ENCODE data around the gene PKNOX2. TPM values are rescaled to one million over a fixed set of nuclear protein-coding genes. Genes with fewer than 3 reads are reported as not detected.
A peak's percentile ranks its signal among the peaks of the same experiment; 100 is the strongest.

PKNOX2 gene
- total RNA-seq, 2 experiments from 2014 or later: not detected

DNA sequence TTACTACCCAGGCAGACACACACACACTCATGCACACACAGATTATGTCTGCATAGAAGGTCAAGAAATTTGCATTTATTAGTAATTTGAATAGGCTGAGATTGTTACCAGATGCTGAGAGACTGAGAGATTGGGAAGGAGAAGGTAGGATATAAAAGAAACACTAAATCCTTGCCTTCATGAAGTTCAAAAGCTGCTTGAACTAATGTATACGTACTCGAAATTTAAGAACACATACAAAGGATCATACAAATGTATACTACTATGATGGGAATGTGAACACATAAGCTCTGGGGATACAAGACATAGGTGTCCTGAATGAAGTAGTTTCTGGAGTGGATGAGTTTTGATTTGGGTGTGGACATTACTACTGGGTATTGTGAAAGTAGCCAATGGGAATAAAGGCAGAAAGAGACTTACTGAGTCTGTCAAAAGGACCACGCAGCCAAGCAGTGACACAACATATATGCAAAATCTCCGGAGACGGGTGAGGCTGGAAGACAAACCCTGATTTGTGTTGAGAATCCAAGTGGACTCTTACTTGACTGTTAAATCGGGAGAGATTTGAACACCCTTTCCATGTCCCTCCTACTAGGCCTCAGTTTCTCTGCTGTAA is 7.3 kb upstream of the PKNOX2 start:
- CTCF ChIA-PET: interaction anchor here (0.6 kb wide), 1 partner anchor 21 kb away, joined by 3 read pairs; no protein-coding TSS in a partner anchor
- H3K9me3 Mint-ChIP-seq: peaks cover 7% of the 10 kb centered on the region
- H3K36me3 Mint-ChIP-seq (ENCODE audit: low read depth): no peaks in the 10 kb centered on the region
- POLR2A ChIA-PET: interaction anchor here (0.6 kb wide), 1 partner anchor 189 kb away, joined by 3 read pairs; no protein-coding TSS in a partner anchor
- H3K27ac Mint-ChIP-seq: no peak overlapping the region
- no peak overlapping the region for H3K4me3 Mint-ChIP-seq
- no peak for DNase-seq
- H3K4me1 Mint-ChIP-seq: no peaks in the 10 kb centered on the region
- H3K27me3 Mint-ChIP-seq: peaks cover 20% of the 10 kb centered on the region

DNA sequence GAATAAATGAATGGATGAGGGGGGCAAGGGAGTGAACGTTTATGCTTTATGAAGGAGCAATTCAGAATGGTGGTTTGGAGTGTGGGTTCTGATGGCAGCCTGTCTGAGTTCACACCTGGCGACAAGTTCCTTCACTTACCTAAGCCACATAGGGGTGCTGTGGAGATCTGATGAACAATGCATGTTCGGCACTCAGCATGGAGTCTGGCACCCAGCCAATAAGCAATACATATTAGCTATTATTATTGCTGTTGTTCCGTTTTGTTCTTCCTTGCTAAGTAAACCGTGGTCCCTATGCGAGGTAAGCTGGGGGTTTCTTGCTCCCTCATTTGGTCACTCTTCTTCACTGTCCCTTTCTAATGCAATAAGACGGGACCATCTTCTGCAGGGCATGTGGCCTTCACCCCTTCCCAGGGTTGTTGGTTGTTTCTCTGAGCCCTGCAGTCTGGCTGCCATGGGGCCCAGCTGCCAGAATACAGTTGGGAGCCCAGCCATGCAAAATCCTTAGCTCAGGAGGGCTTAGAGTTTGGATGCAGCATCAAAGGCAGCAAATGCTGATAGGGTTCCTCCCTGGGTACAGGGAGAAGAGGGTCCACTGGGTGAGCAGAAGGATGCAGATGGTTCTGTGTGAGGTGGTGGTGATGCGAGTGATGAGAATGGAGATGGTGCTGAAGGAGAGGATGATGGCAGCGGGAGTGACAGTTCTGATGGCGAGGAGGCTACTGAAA is 6.4 kb upstream of the PKNOX2 start:
- H3K27ac Mint-ChIP-seq: no peak overlapping the region
- DNase-seq: no peak
- peaks cover 29% of the 10 kb centered on the region for H3K27me3 Mint-ChIP-seq
- no peak overlapping the region for H3K4me3 Mint-ChIP-seq
- ChIA-PET POLR2A (no interaction called here), CTCF (interaction anchor here (0.6 kb wide), 1 partner anchor 22 kb away, joined by 3 read pairs; no protein-coding TSS in a partner anchor)
- no peaks in the 10 kb centered on the region for H3K36me3 Mint-ChIP-seq (ENCODE audit: low read depth)
- peaks cover 7% of the 10 kb centered on the region for H3K9me3 Mint-ChIP-seq
- H3K4me1 Mint-ChIP-seq: no peaks in the 10 kb centered on the region

GRCh38 chr11:125162743-125163142 is 1.8 kb upstream of the PKNOX2 start:
- CTCF ChIA-PET: interaction anchor here (1.3 kb wide), 1 partner anchor 9 kb away, joined by 3 read pairs; no protein-coding TSS in a partner anchor
- POLR2A ChIA-PET: no interaction called here
- no peak for DNase-seq
- H3K27ac Mint-ChIP-seq: no peak overlapping the region
- peaks cover 54% of the 10 kb centered on the region for H3K27me3 Mint-ChIP-seq
- H3K9me3 Mint-ChIP-seq: no peaks in the 10 kb centered on the region
- H3K36me3 Mint-ChIP-seq (ENCODE audit: low read depth): peaks cover 3% of the 10 kb centered on the region
- no peak overlapping the region for H3K4me3 Mint-ChIP-seq
- peaks cover 15% of the 10 kb centered on the region for H3K4me1 Mint-ChIP-seq

GRCh38 chr11:125163431-125164063 is 1.0 kb upstream of the PKNOX2 start:
- ChIA-PET CTCF (interaction anchor here (1.3 kb wide), 1 partner anchor 9 kb away, joined by 3 read pairs; no protein-coding TSS in a partner anchor), POLR2A (no interaction called here)
- H3K4me3 Mint-ChIP-seq: no peak overlapping the region
- H3K9me3 Mint-ChIP-seq: no peaks in the 10 kb centered on the region
- peaks cover 15% of the 10 kb centered on the region for H3K4me1 Mint-ChIP-seq
- H3K27ac Mint-ChIP-seq: no peak overlapping the region
- no peak for DNase-seq
- peaks cover 60% of the 10 kb centered on the region for H3K27me3 Mint-ChIP-seq
- H3K36me3 Mint-ChIP-seq (ENCODE audit: low read depth): peaks cover 3% of the 10 kb centered on the region

DNA sequence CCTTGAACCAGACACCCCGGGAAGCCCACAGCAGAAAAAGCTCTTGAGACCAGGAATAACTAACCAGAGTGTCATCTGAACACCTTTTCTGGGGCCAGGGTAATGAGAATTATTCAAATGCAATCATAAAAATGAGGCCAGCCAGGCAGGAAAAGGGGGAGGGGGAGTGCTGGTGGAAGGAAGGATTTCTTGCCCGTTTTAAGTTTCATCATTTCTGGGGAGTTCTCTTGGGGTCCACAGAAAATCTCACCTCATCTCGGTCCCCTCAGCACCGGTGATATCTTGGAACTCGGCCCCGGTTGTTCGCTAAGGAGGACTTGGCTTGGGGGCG is 495 bp upstream of the PKNOX2 start:
- CTCF ChIA-PET: interaction anchor here (1.1 to 1.4 kb wide), 2 partner anchors 11 to 16 kb away, joined by 3 to 4 read pairs; no protein-coding TSS in a partner anchor
- DNase-seq: no peak
- Mint-ChIP-seq H3K27ac (no peak overlapping the region), H3K4me3 (no peak overlapping the region), H3K9me3 (no peaks in the 10 kb centered on the region), H3K36me3 (ENCODE audit: low read depth) (peaks cover 3% of the 10 kb centered on the region), H3K4me1 (peaks cover 15% of the 10 kb centered on the region), H3K27me3 (peaks cover 63% of the 10 kb centered on the region)
- POLR2A ChIA-PET: no interaction called here

GRCh38 chr11:125165111-125165842 is 726 bp downstream of the PKNOX2 start:
- CTCF ChIA-PET: interaction anchor here (0.8 to 1.4 kb wide), 5 partner anchors 10 to 140 kb away, joined by 3 to 4 read pairs (median 3); no protein-coding TSS in a partner anchor
- POLR2A ChIA-PET: no interaction called here
- Mint-ChIP-seq H3K27me3 (peaks cover 68% of the 10 kb centered on the region), H3K27ac (no peak overlapping the region), H3K4me1 (peaks cover 15% of the 10 kb centered on the region), H3K9me3 (no peaks in the 10 kb centered on the region), H3K36me3 (ENCODE audit: low read depth) (peaks cover 3% of the 10 kb centered on the region), H3K4me3 (peak overlapping the region; percentile 69)
- DNase-seq: no peak

- peaks cover 15% of the 10 kb centered on the region for H3K4me1 Mint-ChIP-seq
- POLR2A ChIA-PET: no interaction called here
- H3K36me3 Mint-ChIP-seq (ENCODE audit: low read depth): peaks cover 3% of the 10 kb centered on the region
- H3K27me3 Mint-ChIP-seq: peaks cover 74% of the 10 kb centered on the region
- no peak for DNase-seq
- CTCF ChIA-PET: interaction anchor here (1.3 kb wide), 1 partner anchor 24 kb away, joined by 4 read pairs; no protein-coding TSS in a partner anchor
- H3K4me3 Mint-ChIP-seq: peak overlapping the region; percentile 69
- H3K27ac Mint-ChIP-seq: no peak overlapping the region
- no peaks in the 10 kb centered on the region for H3K9me3 Mint-ChIP-seq
These were observed 1.6 kb downstream of the PKNOX2 start for GRCh38 chr11:125165843-125166763.

DNA sequence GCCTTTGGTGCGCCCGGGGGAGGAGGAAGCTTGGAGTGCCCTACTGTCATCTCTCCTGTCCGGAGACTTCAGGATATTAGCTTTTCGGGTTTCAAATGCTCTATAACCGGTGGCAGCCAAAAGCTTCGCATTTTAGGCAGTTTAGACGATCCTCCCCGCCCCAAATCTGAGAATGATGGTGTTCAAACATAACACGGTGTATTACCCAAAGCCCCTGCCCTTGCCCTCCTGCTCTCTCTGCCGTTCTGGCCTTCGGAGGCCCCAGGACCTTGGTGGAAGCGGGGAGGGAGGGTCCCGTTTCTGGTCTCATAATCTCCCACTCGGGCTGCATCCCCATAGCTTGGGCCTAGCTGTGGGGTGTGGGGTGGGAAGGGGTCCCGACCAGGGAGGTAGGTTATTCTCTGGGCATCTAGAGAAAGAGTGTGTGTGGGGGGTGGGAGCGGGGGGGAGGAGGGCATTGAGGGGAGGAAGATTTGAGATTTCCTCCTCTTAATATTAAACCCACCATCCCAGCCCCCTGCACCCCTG is 2.3 kb downstream of the PKNOX2 start:
- DNase-seq: no peak
- Mint-ChIP-seq H3K4me3 (no peak overlapping the region), H3K9me3 (no peaks in the 10 kb centered on the region), H3K27ac (no peak overlapping the region), H3K4me1 (peaks cover 15% of the 10 kb centered on the region), H3K27me3 (peaks cover 78% of the 10 kb centered on the region), H3K36me3 (ENCODE audit: low read depth) (peaks cover 3% of the 10 kb centered on the region)
- ChIA-PET CTCF (no interaction called here), POLR2A (no interaction called here)

GRCh38 chr11:125167292-125167953 is 2.9 kb downstream of the PKNOX2 start:
- H3K27me3 Mint-ChIP-seq: peaks cover 74% of the 10 kb centered on the region
- ChIA-PET CTCF (no interaction called here), POLR2A (no interaction called here)
- no peak for DNase-seq
- no peak overlapping the region for H3K27ac Mint-ChIP-seq
- H3K4me3 Mint-ChIP-seq: no peak overlapping the region
- H3K36me3 Mint-ChIP-seq (ENCODE audit: low read depth): peaks cover 3% of the 10 kb centered on the region
- no peaks in the 10 kb centered on the region for H3K9me3 Mint-ChIP-seq
- peaks cover 15% of the 10 kb centered on the region for H3K4me1 Mint-ChIP-seq

- ChIA-PET CTCF (interaction anchor here (1.0 kb wide), 1 partner anchor 41 kb away, joined by 3 read pairs; no protein-coding TSS in a partner anchor), POLR2A (no interaction called here)
- H3K27me3 Mint-ChIP-seq: peaks cover 67% of the 10 kb centered on the region
- H3K9me3 Mint-ChIP-seq: no peaks in the 10 kb centered on the region
- H3K27ac Mint-ChIP-seq: no peak overlapping the region
- no peak overlapping the region for H3K4me3 Mint-ChIP-seq
- no peak for DNase-seq
- H3K4me1 Mint-ChIP-seq: peaks cover 15% of the 10 kb centered on the region
- peaks cover 3% of the 10 kb centered on the region for H3K36me3 Mint-ChIP-seq (ENCODE audit: low read depth)
These were observed 3.6 kb downstream of the PKNOX2 start for GRCh38 chr11:125167954-125168835.
